HG03520 (cell line): ENCODE data around the gene VWA2.

Experiments used
- ATAC-seq: cut with Tn5 transposase; IDR thresholded peaks from one replicate; pipeline ENCODE4 v1.9.1; 2021; ENCODE audit warnings: mild to moderate bottlenecking, moderate library complexity; ENCODE audit not compliant: unreplicated experiment

The VWA2 gene

DNA sequence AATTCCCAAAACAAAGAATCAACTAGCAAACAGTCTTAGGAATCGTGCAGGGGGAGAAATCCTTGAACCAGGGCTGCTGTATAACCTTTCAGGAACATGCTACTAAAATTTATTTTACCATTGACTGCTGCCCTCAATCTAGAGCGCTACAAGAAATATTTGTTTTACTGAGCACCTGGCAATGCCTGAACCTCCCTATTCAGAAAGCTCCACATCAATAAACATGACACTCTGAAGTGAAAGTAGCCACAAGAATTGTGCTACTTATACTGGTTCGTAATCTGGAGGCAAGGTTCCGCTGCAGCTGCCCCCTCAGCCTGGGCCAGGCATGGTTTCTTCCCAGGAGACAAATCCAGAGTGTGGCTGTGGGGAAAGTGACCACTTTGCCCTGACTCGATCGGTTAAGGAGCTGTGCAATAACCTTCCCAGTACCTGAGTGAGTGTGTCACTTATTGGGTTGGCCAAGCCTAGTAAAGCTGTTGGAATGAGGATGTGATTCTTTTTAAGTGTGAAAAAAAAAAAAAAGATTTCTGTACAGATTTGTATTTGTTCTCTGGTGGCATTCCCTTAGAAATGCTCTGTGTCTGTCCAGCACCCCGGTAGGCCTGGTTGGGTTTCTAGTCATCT lies 7.7 kb downstream of the VWA2 start:
- ATAC-seq, result no peak

DNA sequence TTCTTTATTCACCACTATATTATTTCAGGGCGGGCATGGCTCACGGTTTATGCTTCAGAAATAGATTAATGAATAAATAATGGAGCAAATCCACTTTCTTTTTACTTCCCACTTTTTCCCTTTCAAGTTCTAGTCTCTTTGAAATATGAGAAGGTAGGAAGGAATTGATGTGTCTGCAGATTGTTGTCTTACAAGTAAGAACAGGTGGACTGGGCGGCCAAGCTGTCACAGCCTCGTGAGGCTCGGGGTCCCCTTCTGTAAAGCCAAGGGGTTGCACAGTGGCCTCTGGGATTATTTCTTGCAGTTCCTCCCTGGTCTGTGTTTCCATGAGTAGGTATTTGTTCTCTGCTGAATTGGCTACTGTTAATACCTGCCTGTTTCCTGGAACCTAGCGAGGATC lies 11.2 kb downstream of the VWA2 start:
- ATAC-seq, result no peak

DNA sequence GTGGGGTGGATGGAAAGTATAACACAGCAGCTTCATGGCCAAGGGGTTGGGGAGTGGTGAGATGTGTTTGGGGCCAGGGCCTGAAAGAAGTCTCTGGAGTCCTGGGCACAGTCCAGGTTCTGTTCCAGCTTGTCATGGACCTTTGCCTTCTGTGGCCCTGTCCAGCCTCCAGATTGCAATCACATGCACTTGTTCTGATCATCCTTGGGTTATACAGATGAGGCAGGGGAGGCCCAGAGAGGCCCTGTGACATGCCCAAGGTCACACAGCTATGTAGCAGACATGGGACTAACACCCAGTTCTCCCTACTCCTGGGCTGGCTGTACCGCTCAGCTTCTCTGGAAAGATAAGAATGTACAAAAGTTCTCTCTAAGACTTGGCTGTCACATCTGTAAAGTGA lies 11.7 kb downstream of the VWA2 start:
- no peak for ATAC-seq

DNA sequence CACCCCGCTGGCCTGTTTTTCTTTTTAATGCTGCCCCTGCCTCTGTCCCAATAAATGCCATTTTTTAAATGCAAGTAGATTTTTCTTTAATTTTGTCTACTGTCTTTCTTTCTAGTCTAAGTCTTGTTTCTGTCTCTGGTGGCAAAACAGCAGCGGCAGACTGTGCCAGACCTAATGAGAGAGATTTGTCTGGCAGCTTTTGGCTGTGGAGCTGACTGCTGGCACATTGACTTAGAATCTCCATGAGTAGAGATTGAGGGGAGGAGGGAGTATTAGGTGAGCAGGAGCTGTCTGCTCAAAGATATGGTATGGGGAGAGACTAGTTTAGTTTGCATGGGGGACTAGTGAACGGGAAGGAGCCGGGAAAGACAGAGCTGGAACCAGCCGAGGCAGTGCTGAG lies 13.0 kb downstream of the VWA2 start:
- no peak for ATAC-seq

DNA sequence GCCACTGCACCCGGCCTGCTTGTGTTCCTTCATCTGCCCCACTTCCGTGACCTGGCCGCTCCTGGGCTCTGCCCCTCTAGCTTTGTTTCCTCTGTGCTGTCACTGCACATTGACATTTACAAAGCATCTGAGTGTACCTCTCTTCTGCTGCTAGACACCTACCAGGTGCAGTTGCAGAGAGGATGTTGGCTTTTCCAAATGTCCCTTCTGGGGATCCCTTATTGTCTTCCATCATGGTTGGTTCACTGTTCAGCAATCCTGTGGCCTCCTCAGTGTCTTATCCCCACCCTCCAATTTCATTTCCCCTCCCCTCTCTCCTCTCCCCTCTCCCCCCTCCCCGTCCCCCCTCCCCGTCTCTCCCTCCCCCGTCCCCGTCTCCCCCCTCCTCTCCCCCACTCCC lies 13.8 kb downstream of the VWA2 start:
- ATAC-seq, result no peak

DNA sequence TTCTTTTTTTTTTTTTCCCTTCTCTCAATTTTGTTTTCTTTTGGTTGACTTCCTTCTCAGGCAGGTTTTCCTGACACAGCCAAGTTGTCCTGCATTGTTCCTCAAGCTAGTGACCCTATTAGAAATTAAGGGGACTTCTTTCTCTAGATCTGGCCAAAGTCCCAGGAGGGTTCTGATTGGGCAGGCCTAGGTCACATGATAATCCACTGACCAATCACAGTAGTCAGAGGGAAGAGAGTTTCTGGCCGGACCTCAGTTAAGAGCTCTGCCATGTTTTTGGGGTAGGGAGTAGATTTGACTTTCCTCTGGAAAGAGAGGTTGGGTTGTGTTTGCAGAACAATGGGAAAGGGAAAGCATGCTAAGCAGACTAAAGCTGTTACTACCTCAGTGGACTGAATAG lies 16.2 kb downstream of the VWA2 start:
- no peak for ATAC-seq

DNA sequence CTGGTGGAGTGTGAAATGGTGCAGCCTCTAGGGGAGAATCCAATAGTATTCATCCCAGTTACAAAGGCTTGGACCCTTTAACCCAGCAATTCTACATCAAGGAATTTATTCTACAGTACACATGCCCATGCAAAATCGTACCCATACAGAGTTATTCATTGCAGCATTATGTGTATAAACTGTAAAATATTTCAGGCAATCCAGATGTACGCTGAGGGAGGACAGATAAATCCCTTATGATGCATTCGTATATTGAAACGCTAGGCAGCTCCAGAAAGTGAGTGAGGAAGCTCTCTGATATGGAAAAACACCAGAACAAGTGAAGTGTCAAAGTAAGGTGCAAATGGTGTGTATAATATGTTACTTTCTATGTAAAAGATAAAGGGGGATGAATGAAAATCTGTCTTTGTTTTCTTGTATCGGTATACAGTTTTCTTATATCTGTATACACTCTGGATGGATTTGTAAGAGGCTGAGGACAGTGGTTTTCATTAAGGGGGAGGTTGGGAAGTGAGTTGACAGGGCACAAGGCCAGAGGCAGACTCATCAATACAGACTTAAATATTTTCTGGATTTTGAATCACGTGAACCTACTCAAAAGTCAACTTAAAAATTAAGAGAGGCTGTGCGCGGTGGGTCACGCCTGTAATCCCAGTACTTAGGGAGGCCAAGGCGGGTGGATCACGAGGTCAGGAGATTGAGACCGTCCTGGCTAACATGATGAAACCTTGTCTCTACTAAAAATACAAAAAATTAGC lies 17.1 kb downstream of the VWA2 start:
- ATAC-seq, result no peak

DNA sequence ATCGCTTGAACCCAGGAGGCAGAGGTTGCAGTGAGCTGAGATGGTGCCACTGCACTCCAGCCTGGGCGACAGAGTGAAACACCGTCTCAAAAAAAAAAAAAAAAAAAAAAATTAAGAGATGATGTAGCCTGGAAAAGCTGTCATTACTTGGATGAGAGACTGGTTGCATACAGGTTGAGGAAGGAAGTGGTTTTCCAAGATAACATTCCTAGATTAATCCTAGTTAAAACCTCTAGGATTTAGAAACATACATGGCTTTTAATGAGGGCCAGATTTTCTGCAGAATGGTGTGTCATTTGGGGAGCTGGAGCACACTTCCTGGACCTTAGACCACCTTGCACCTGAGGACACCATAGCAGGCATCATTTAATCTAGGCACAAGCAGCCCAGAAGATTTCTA lies 17.8 kb downstream of the VWA2 start:
- ATAC-seq, result no peak

DNA sequence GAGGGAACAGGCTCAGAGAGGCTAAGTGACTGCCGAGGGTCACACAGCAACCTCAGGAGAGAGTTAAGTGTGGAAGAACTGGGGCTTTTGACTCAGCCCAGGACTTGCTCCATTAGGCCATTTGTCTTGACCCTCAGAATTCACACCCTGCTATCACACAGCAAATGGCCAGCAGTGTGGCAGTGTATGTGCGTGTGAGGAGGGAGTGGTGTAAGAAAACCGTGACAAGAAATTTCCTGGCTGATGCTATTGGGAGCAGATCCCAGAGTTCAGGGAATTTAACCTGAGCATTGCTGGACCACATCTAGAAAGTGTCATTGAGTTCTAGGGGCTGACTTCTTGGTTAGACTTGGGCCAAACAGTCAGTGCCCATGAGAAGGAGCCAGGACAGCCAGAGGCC lies 18.4 kb downstream of the VWA2 start:
- no peak for ATAC-seq

DNA sequence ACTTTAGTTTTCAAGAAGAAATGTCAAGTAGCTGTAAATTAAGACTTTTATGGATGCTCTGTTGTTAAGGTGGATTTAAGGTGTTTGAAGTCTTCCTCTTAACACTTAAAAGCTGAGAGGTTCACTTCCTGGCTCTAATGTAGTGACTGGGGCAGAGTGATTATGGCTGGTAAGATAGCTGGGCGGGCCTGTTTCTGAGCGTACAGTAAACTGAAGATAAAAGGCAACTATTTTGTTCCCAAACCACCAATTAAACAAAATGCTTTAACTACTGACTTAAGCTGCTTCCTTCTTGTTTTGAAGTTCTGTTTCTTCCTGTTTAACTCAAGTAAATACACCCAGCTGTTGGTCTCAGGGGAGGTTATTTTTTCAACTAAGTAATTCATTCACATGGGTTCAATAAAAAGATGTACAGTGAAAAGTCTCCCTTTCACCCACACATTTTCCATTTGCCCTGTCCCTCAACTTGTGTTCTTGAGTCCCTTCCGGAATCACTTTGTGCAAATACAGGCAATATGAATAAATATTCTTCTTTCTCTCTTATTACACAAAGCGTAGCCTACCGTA lies 19.3 kb downstream of the VWA2 start:
- no peak for ATAC-seq

DNA sequence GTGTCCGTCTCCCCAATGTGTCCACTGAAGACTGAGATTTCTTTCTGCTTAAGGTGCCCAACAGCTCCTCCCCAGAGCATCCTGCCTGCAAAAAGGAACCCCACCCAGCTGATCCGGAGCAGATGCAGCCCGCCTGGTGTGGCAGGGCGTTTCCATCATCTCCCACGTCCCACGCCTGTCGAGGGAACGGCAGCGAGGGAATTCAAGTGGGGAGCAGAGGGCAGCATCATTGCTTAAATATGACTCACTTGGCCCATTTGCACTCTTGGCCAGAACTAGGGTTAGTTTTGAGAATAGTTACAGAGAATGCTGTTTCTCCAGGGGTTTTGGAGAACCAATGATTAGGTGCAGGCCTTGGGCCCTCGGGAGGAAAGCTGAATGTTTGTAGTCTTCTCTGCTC lies 20.8 kb downstream of the VWA2 start:
- no peak for ATAC-seq

DNA sequence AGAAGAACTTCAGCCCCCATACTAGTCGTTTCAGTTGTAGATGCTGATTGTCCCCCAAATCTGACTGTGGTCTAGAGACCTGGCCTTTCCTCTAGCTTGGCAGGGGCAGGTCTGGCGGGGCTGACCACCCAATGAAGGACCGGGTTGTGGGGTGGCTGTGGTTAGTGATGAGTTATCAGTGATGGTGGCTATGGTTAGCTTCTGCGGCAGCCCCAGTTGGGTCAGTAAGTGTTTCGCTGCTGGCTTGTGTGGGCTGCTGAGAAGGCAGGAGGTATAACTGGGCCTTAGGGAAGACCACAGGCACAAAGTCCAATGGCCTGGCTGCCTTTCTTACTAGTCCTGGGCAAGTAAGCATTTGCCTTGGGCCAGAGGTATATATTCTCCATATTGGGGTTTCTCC lies 21.3 kb downstream of the VWA2 start:
- no peak for ATAC-seq

DNA sequence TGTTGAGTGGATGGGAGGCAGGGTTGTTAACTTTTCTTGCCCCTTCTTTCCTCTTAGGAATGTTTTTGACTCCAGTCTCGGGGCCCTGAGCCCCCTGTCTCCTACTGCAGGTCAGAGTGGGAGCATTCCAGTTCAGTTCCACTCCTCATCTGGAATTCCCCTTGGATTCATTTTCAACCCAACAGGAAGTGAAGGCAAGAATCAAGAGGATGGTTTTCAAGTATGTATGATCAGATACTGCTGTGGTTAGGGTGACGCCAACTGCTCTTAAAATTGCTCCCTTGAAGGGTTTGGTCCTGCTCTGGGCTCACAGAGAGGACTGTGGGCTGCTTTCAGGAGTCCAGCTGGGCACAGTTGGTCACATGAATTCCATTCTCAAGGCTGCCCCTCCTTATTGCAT lies 22.0 kb downstream of the VWA2 start:
- no peak for ATAC-seq

DNA sequence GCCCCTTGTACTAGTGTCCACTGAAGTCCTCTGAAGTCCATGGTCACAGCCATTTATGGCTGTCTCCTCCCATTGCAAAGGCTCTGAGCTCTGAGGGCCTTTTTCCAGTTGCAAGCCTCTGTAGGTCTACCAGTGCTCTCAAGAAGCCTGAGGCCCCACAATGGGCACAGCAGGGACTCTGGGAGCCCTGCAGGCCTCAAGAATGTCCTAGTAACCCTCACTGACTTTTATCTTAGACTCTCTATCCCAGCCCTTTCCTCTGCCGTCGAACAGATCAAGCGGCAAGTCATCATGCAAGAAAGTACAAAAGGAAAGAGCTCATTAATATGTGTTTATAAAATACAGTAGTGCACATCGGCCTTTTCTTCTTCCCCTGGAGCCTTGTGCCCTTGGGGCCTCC lies 23.4 kb downstream of the VWA2 start:
- no peak for ATAC-seq

DNA sequence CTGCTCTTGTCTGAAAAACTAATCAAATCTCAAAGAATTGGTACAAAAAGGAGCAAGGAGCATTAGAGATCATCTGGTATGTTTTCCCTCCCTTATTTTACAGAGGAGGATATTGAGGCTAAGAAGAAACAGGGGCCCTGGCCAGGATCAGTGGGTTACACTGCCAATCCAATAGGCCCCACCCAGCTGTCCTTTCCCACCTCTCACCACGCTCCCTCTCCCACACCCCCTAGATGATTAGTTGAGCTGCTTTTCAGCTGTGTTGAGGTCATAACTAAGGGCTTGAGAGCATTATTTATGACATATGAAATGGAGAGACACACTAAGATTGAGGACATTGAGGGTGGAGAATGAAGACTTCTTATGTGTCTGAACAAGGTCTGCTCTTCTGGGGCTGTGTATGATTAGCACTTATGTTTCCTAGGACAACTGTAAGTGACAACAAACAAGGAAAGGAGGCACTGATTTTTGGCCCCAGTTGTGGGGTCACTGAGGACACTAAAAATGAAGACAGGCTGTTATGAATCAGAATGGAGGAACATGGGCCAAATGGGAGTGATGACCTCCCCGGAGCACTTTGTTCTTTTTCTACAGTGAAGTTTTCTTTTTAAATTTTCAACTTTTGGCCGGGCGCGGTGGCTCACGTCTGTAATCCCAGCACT lies 26.5 kb downstream of the VWA2 start:
- no peak for ATAC-seq

DNA sequence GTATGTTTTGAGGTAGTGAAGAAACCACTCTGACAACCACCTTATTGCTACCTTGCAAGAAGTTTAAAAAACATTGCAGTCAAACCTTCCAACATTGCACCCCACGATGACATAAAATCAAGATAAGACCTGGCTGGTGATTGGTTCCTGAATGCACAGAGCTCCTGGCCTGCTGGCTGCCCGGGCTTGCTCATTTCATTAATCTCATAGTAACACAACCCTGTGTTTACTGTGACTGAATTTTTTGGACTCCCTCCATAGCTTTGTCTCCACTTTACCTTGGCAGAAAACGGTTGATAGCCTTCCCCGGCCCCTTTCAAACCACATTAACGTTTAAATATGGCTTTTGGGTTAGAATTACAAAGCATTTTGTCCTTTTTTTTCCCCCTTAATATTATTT lies 27.5 kb downstream of the VWA2 start:
- no peak for ATAC-seq

DNA sequence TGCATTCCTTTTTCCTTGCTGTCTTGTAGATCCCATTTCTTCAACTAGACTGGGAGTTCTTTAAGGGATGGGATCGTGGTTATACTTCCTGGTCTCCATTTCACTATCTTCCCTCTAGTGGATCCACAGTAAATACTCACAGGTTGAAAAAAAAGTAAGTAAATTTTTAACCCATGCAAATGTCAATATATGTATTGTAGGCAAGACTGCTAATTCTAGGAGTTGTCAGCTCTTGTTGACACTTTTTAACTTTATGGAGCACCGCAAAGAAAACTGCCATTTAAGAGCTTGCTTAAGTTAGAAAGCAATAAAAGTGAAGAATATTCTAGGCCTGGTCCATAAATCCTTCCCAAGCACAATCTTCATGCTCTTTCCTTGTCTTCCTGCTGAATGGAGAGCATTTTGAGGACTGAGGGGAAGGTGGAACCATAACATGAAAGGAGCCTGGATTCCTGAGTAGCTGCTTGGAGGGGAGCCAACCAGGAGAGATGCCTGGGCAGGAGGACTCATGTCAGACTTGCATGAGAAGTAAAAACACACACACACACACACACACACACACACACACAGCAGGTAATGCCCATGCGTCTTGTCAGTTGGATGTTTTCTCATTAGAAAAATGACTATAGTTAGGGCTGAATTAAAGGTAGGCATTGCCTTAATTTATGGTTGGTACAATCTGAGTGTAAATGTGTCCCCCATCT lies 32.2 kb downstream of the VWA2 start:
- ATAC-seq, result no peak

DNA sequence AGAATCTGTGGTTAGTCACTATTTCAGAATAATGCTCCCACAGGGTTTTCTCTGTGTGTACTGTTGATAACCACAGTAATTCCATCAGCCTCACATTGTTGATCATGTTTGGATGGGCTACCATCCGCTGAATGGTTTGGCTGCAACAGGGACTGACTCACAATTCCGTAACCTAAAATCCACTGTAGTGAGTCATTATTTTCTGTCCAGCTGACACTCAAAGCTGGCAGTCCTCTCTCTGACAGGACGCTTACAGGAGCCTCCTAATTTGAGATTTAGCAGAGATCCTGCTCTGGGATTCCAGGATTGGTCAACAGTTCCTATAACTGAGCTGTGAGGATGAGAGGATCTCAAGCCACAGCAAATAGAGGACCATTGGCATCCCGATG lies 32.7 kb downstream of the VWA2 start:
- no peak for ATAC-seq

DNA sequence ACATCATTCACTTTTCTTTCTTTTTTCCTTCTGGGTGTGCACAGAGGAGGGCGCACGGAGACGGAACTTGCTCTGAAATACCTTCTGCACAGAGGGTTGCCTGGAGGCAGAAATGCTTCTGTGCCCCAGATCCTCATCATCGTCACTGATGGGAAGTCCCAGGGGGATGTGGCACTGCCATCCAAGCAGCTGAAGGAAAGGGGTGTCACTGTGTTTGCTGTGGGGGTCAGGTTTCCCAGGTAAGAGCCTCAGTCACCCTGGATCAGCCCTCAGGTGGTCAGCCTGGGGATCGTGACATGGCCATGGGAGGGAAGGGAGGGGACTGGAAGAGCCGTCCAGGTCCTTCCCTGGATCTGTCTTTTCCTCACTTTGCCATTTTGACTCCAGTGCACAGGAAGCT lies 33.6 kb downstream of the VWA2 start:
- ATAC-seq, result no peak

DNA sequence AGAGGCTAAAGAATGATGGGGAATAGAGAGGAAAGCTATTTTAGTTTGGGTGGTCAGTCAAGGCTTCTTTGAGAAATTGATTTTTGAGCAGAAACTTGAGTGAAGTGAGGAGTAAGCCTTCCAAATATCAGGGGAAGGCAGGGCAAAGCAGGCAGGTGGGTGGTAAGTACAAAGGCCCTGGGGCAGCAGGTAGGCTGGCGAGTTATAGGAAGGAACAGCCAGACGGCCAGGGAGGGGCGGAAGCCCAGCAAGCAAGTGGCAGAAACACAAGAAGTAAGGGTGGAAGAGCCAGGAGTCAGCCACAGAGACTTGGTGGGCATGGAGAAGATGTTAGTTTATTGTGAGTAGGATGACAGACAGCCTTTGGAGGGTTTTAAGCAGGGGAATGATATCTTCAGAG lies 34.9 kb downstream of the VWA2 start:
- no peak for ATAC-seq

DNA sequence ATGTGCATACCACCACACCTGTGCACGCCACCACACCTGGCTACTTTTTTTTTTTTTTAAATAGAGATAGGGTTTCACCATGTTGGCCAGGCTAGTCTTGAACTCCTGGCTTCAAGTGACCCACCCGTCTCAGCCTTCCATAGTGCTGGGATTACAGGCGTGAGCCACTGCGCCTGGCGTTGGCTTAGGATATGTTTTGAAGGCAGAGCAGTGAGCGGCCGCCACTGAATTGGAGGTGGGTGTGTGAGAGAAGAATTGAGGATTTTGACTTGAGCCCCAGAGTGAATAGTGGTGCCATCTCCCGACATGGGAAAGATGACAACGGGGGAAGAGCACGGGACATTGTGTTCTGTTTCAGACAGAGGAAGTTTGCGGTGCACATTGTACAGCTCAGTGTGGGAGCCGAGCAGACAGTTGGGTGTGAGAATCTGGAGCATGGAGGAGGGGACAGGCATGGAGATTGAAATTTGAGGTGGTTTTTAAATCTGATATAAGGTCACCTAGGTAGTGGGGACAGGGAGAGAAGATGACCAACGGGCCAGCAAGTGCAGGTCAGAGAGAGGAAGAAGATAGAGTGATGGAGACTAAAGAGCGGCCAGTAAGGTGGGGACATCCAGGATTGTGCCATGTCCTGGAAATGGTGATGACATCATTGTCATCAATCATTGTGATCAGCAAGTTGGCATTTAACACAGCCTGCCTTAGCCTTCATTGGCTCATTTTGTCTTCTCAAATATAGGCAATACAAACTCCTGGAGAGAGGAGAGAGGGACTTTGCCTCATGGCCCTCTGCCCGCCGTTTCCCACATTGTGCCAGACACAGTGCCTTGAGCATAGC lies 35.8 kb downstream of the VWA2 start:
- no peak for ATAC-seq
